OCI-LY7 (cell line): Measurements from ENCODE around the gene NR3C1. TPM values are rescaled to one million over a fixed set of nuclear protein-coding genes. Genes with fewer than 3 reads are reported as not detected.
A peak's percentile ranks its signal among the peaks of the same experiment; 100 is the strongest.

ENCODE experiments used
- BruUV-seq: library from RNA; stranded (reverse); fragments of 400-500 nt; replicated peaks from 2 replicates; lab custom pipeline; 2021; lab: Mats Ljungman, UMichigan
- CTCF ChIA-PET: fragments of 300-600 bp; sonication (Branson Sonifier 250); formaldehyde crosslinking; loops from one replicate; lab custom pipeline; 2022; ENCODE audit warnings: antibody characterized with exemption; ENCODE audit not compliant: unreplicated experiment; lab: Charles Lee
- POLR2A ChIA-PET: fragments of 300-600 bp; sonication (Branson Sonifier 250); formaldehyde crosslinking; loops from one replicate; lab custom pipeline; 2022; ENCODE audit warnings: antibody characterized with exemption; lab: Charles Lee
- DNase-seq: peaks from one replicate; pipeline ENCODE4 v3.0.0-alpha.2; 2015; ENCODE audit warnings: low spot score
- H2AFZ ChIP-seq: fragments of 200-600 bp; sonication (generic), shearing (Covaris generic); 2 replicates; pipeline ENCODE4 v1.6.1; 2014; ENCODE audit warnings: mild to moderate bottlenecking, antibody characterized with exemption, low read length, moderate library complexity
- H3K27ac ChIP-seq: fragments of 200-600 bp; sonication (generic); 2 replicates; pipeline ENCODE4 v1.5.1; 2014; ENCODE audit warnings: mixed run types, low read depth, mild to moderate bottlenecking, moderate library complexity, low read length, inconsistent platforms; ENCODE audit not compliant: poor library complexity, severe bottlenecking
- H3K36me3 ChIP-seq: fragments of 200-600 bp; sonication (generic); 2 replicates; pipeline ENCODE4 v1.6.1; 2014; ENCODE audit warnings: mild to moderate bottlenecking, antibody characterized with exemption, low read length, moderate library complexity, mixed read lengths; ENCODE audit not compliant: insufficient read depth
- H3K4me1 ChIP-seq: fragments of 200-600 bp; sonication (generic); 2 replicates; pipeline ENCODE4 v1.5.1; 2014; ENCODE audit warnings: mild to moderate bottlenecking, low read length; ENCODE audit not compliant: insufficient read depth, poor library complexity, severe bottlenecking
- H3K4me2 ChIP-seq: fragments of 200-600 bp; sonication (generic); 2 replicates; pipeline ENCODE4 v1.6.1; 2014; ENCODE audit warnings: mild to moderate bottlenecking, low read length
- H3K4me3 ChIP-seq: fragments of 200-600 bp; sonication (generic); 2 replicates; pipeline ENCODE4 v1.5.1; 2014; ENCODE audit warnings: mild to moderate bottlenecking, low read depth, low read length; ENCODE audit not compliant: poor library complexity, severe bottlenecking
- H3K79me2 ChIP-seq: fragments of 200-600 bp; sonication (generic); 2 replicates; pipeline ENCODE4 v1.6.1; 2016; ENCODE audit warnings: low read depth, mild to moderate bottlenecking, low read length, moderate library complexity, mixed read lengths; ENCODE audit not compliant: insufficient read depth
- H3K9me2 ChIP-seq: fragments of 200-600 bp; sonication (generic); 2 replicates; pipeline ENCODE4 v1.6.1; 2016; ENCODE audit warnings: mild to moderate bottlenecking, low read length, mixed read lengths; ENCODE audit not compliant: insufficient read depth
- H3K9me3 ChIP-seq: fragments of 200-600 bp; sonication (generic); 2 replicates; pipeline ENCODE4 v1.6.1; 2014; ENCODE audit warnings: mild to moderate bottlenecking, mixed run types, low read length, mixed read lengths
- H4K20me1 ChIP-seq: fragments of 200-600 bp; sonication (generic); 2 replicates; pipeline ENCODE4 v1.6.1; 2014; ENCODE audit warnings: mild to moderate bottlenecking, antibody characterized with exemption, low read length, moderate library complexity, mixed read lengths; ENCODE audit not compliant: insufficient read depth
- EZH2phosphoT487 ChIP-seq: fragments of 200-600 bp; sonication (generic); IDR thresholded peaks from 2 replicates; pipeline ENCODE4 v1.6.1; 2018; ENCODE audit warnings: low read depth, borderline replicate concordance, mild to moderate bottlenecking, mixed run types, antibody characterized with exemption, low read length, moderate library complexity, mixed read lengths
- intact Hi-C: fragments of 100-400 bp; cut with micrococcal nuclease; formaldehyde crosslinking; loops from one replicate; pipeline ENCODE4 v1.10.0; 2022; ENCODE audit not compliant: unreplicated experiment
- total RNA-seq, 2 experiments: library from RNA; depleted of rRNA in 1 of 2; stranded (reverse); fragments of >200 nt in 1 of 2; shearing (Covaris generic) in 1 of 2; gene quantifications; 2 replicates each; pipeline ENCODE4 v1.2.3, GENCODE V29; 2014 to 2022
- TF ChIP-seq, protein P1 (sequence below): fragments of 200-600 bp; sonication (generic); conservative IDR thresholded peaks from 2 replicates; pipeline ENCODE4 v1.5.1; 2014; ENCODE audit warnings: mild to moderate bottlenecking, antibody characterized with exemption, low read length, moderate library complexity, mixed read lengths

NR3C1 gene
- total RNA-seq, 2 experiments from 2014 or later: 45.6 to 106 TPM

DNA sequence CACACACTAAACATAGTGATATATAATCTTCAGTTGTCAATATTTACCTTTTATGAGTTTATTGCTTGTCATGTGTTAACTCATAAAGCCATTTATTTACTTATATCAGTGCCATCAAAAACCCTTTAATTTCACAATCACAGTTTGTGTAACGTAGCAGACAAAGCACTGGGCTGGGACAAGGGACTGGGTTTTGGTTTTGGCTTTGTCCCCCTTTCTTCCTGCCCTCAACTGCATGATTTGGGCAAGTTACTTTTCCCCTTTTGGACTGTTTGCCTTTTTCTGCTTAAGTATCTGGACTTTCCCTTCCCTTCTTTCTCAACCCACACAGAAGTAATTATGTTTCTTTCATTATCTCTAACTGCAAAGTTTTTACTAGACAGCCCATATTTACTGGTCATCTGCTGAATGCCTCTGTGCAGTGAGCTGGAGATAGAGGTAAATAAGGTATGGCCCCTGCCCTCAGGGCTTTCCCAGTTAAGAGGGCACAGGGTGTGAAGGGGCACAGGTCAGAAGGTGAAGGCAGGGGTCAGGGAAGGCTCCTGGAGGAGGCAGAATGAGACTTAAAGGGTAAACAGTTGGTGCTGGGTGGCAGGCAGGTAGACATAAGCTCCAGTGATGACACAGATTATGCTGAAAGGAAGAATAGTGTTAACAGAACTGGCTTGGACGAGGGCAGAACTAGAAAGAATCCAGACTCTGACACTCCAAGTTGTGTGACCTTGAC lies 14.8 kb upstream of the NR3C1 start:
- CTCF ChIA-PET: no interaction called here
- intact Hi-C loops: no loop called here
- peaks cover 67% of the 10 kb centered on the region for H3K79me2 ChIP-seq

DNA sequence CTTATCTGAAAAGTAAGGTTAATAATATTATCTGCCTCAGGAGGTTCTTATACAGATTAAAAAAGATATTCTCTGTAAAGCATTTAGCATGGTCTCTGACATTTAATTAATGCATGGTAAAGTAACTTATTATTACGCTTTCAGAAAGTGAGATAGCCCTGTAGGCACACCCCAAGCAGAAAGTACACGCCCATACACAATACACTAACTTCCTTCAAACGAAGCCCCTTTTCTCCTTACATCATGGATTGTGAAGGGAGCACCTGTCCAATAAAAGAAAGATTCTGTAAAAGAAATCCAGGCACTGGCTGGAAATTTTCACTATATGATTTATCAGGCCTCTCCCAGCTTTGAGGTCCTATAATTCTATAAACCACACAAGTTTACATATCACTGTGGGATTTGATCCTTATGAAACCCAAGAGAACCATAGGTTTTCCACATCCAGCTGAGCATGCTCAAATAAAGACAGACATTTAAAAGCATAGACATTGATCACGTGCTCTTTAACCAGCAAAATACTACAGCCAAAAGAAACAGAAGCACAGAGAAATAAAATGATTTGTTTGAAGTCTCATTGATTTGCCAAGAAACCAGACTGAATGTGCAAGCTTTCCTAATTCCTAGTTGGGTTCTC lies 14.1 kb upstream of the NR3C1 start:
- H3K4me3 ChIP-seq: no peak overlapping the region
- ChIA-PET CTCF (no interaction called here), POLR2A (interaction anchor here (0.6 to 10.3 kb wide), 6 partner anchors 8 to 395 kb away, joined by 3 to 119 read pairs (median 3); partner anchors contain the start of gene NR3C1)
- peak overlapping the region; percentile 76 for H3K4me2 ChIP-seq
- H2AFZ ChIP-seq: no peak overlapping the region
- BruUV-seq: no TSS peak
- peaks cover 66% of the 10 kb centered on the region; the same call in 1 of the 2 replicates for H3K79me2 ChIP-seq
- intact Hi-C loops: no loop called here
- DNase-seq: no peak
- peaks cover 10% of the 10 kb centered on the region for H3K36me3 ChIP-seq
- H4K20me1 ChIP-seq: no peaks in the 10 kb centered on the region
- H3K9me2 ChIP-seq: no peaks in the 10 kb centered on the region
- H3K27ac ChIP-seq: no peak overlapping the region
- TF ChIP-seq EZH2phosphoT487: no peak
- TF ChIP-seq, protein P1, sequence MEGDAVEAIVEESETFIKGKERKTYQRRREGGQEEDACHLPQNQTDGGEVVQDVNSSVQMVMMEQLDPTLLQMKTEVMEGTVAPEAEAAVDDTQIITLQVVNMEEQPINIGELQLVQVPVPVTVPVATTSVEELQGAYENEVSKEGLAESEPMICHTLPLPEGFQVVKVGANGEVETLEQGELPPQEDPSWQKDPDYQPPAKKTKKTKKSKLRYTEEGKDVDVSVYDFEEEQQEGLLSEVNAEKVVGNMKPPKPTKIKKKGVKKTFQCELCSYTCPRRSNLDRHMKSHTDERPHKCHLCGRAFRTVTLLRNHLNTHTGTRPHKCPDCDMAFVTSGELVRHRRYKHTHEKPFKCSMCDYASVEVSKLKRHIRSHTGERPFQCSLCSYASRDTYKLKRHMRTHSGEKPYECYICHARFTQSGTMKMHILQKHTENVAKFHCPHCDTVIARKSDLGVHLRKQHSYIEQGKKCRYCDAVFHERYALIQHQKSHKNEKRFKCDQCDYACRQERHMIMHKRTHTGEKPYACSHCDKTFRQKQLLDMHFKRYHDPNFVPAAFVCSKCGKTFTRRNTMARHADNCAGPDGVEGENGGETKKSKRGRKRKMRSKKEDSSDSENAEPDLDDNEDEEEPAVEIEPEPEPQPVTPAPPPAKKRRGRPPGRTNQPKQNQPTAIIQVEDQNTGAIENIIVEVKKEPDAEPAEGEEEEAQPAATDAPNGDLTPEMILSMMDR: no peak
- H3K9me3 ChIP-seq: no peaks in the 10 kb centered on the region
- peaks cover 64% of the 10 kb centered on the region for H3K4me1 ChIP-seq

More for the DNA sequence above, 14.8 kb upstream of the NR3C1 start:
- no peak for DNase-seq
- TF ChIP-seq, protein P1: no peak
- no peak for TF ChIP-seq EZH2phosphoT487
- Histone ChIP-seq H3K4me3 (no peak overlapping the region), H3K27ac (no peak overlapping the region), H3K36me3 (peaks cover 15% of the 10 kb centered on the region), H2AFZ (no peak overlapping the region), H3K9me3 (no peaks in the 10 kb centered on the region), H3K4me1 (peaks cover 57% of the 10 kb centered on the region), H4K20me1 (no peaks in the 10 kb centered on the region), H3K9me2 (no peaks in the 10 kb centered on the region), H3K4me2 (peak overlapping the region; percentile 76)
- BruUV-seq: no TSS peak
- POLR2A ChIA-PET: interaction anchor here (1.6 to 10.3 kb wide), 3 partner anchors 8 to 15 kb away, joined by 3 to 119 read pairs (median 29); no protein-coding TSS in a partner anchor
